GM21786 (cell line): ENCODE results near the gene LSM2.

Experiments used
- ATAC-seq: cut with Tn5 transposase; IDR thresholded peaks from one replicate; pipeline ENCODE4 v1.9.1; 2021; ENCODE audit not compliant: unreplicated experiment

The LSM2 gene

GRCh38 chr6:31752739-31753319 is 53.9 kb downstream of the LSM2 start:
- no peak for ATAC-seq

- ATAC-seq: no peak
Measured at GRCh38 chr6:31750411-31751022, 56.2 kb downstream of the LSM2 start.

GRCh38 chr6:31749301-31750036 is 57.3 kb downstream of the LSM2 start:
- no peak for ATAC-seq
